ENCODE data around the gene TLCD1.

GRCh38 chr17:28737770-28738679 is 12.0 kb upstream of the TLCD1 start:
- no peak for TF ChIP-seq POLR2A (IDR thresholded peaks at IDR 0.05; ENCODE audit: low read length)
- TF ChIP-seq GATA1 (IDR thresholded peaks at IDR 0.05; ENCODE audit: low read depth, low read length) = no peak
